ENCODE measurements around the gene HS3ST6. TPM values are rescaled to one million over a fixed set of nuclear protein-coding genes. Genes with fewer than 3 reads are reported as not detected.
A peak's percentile ranks its signal among the peaks of the same experiment; 100 is the strongest.

Gene HS3ST6
- total and polyA plus RNA-seq, 9 of the 15 experiments (the other 6 are each of a cell fraction or from before 2014, with no cell fraction given), result not detected

- TF ChIP-seq CUX1 (CRISPR knock-in tag; IDR thresholded peaks at IDR 0.05) (no peak), ATF3 (IDR thresholded peaks at IDR 0.05) (peak; percentile 62; the same call in 1 of the 2 replicates), ATF3 (CRISPR knock-in tag; conservative IDR thresholded peaks at IDR 0.05) (peak; percentile 32; the same call in 1 of the 2 replicates), ZNF217 (CRISPR knock-in tag; IDR thresholded peaks at IDR 0.05) (no peak), PKNOX1 (IDR thresholded peaks at IDR 0.05) (peak; percentile 60; the same call in 1 of the 2 replicates), BACH1 (tag; IDR thresholded peaks at IDR 0.05) (peak; percentile 81), STAT5A (IDR thresholded peaks at IDR 0.05; ENCODE audit: borderline replicate concordance, low read length) (peak; percentile 51), ATF4 (CRISPR knock-in tag; IDR thresholded peaks at IDR 0.05) (no peak), SREBF2 (CRISPR knock-in tag; IDR thresholded peaks at IDR 0.05) (no peak), SP2 (IDR thresholded peaks at IDR 0.05; ENCODE audit: extremely low read depth, low read depth, low read length, poor library complexity, severe bottlenecking) (no peak), ATF7 (IDR thresholded peaks at IDR 0.05) (0 out of 2 replicates have a peak, but pooled peaks have one; percentile 13), SMARCE1 (IDR thresholded peaks at IDR 0.05) (peak; percentile 80), UBTF (IDR thresholded peaks at IDR 0.05; ENCODE audit: borderline replicate concordance in 1 of 2, low read depth in 2 of 2, low read length in 2 of 2) (peak in 1 of 2 experiments; percentile 50; a peak in 1 of 4 replicates), ESRRA (IDR thresholded peaks at IDR 0.05; ENCODE audit: borderline replicate concordance, low read depth) (peak; percentile 11; the same call in 1 of the 2 replicates), NONO (IDR thresholded peaks at IDR 0.05; ENCODE audit: low read depth in 2 of 2, low read length in 1 of 2) (0 out of 4 replicates have a peak, but pooled peaks of 1 of the 2 experiments have one; percentile 15), ZFP30 (CRISPR knock-in tag; IDR thresholded peaks at IDR 0.05; ENCODE audit: borderline replicate concordance) (no peak)
These were observed 24.0 kb upstream of the HS3ST6 start (continued) for GRCh38 chr16:1942047-1942809.
